ENCODE data around the gene EEF1AKMT2.
"Not testable (repeated sequence)": the region's sequence is repeated elsewhere in the genome, so short reads cannot be mapped to it uniquely, and the experiment has no call there.

EEF1AKMT2 gene

DNA sequence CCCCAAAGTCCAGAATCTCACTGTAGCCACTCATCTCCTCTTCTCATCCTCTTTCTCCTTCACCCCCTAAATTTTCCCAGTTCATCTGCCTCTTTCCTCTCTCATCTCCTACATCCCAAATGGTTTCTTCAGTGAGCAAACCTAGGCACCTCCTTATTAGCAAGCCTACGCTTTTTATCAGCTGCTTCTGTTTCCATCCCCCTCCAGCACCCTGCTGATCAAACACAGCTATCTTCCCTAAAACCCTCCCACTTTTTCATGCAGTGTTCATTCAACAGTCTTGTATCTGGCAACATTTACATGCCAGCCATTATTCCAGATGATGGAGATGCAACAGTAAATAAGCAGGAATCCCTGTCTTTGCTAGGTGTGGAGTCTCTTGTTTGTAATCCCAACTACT lies 6.7 kb upstream of the EEF1AKMT2 start:
- TF ChIP-seq, protein P1, sequence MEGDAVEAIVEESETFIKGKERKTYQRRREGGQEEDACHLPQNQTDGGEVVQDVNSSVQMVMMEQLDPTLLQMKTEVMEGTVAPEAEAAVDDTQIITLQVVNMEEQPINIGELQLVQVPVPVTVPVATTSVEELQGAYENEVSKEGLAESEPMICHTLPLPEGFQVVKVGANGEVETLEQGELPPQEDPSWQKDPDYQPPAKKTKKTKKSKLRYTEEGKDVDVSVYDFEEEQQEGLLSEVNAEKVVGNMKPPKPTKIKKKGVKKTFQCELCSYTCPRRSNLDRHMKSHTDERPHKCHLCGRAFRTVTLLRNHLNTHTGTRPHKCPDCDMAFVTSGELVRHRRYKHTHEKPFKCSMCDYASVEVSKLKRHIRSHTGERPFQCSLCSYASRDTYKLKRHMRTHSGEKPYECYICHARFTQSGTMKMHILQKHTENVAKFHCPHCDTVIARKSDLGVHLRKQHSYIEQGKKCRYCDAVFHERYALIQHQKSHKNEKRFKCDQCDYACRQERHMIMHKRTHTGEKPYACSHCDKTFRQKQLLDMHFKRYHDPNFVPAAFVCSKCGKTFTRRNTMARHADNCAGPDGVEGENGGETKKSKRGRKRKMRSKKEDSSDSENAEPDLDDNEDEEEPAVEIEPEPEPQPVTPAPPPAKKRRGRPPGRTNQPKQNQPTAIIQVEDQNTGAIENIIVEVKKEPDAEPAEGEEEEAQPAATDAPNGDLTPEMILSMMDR (IDR thresholded peaks at IDR 0.05): no peak
- TF ChIP-seq ZFX (IDR thresholded peaks at IDR 0.05; ENCODE audit: borderline replicate concordance): no peak
- no peak overlapping the region for H3K27ac ChIP-seq

DNA sequence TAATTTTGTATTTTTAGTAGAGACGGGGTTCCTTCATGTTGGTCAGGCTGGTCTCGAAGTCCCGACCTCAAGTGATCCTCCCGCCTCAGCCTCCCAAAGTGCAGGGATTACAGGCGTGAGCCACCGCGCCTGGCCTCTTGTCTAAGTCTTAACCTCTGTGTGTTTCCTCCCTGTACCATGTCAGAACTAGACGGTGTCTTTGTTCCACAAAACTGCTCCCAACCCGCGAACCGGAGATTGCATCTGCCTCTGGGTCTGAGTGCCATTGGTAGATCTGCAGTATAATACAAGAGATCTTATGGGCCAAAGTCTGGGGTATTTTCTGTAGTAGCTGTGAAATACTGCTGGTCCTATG lies 1.3 kb upstream of the EEF1AKMT2 start:
- TF ChIP-seq ZFX (IDR thresholded peaks at IDR 0.05; ENCODE audit: borderline replicate concordance): no peak
- TF ChIP-seq, protein P1 (IDR thresholded peaks at IDR 0.05): no peak
- H3K27ac ChIP-seq: peak overlapping the region; percentile 78; the same call in 1 of the 2 replicates

DNA sequence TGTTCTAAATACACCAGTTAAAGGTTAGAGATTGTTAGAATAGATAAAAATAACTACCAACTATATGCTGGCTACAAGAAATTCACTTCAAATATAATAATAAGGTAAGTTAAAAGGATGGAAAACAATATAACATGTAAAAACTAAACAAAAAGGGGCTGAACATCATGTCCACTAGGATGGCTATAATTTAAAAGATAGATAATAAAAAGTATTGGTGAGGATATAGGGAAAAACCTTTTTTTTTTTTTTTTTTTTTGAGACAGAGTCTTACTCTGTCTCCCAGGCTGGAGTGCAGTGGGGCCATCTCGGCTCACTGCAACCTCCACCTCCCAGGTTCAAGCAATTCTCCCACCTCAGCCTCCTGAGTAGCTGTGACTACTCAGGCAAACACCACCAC lies 8.8 kb downstream of the EEF1AKMT2 start:
- H3K27ac ChIP-seq: not testable (repeated sequence)

DNA sequence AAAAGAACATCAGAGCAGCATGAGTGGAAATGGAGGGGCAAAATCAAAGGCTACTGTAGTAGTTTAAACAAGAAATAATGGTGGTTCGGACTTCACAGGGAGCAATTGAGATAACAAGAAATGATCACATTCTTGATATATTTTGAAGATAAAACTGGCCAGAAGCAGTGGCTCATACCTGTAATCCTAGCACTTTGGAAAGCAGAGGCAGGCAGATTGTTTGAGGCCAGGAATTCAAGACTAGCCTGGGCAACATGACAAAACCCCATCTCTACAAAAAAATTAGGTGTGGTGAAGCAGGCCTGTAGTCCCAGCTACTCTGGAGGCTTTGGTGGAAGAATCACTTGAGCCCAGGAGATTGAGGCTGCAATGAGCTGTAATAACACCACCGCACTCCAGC lies 22.9 kb downstream of the EEF1AKMT2 start:
- no peak for TF ChIP-seq ZFX (IDR thresholded peaks at IDR 0.05; ENCODE audit: borderline replicate concordance)
- TF ChIP-seq, protein P1 (IDR thresholded peaks at IDR 0.05): no peak
- no peak overlapping the region for H3K27ac ChIP-seq

DNA sequence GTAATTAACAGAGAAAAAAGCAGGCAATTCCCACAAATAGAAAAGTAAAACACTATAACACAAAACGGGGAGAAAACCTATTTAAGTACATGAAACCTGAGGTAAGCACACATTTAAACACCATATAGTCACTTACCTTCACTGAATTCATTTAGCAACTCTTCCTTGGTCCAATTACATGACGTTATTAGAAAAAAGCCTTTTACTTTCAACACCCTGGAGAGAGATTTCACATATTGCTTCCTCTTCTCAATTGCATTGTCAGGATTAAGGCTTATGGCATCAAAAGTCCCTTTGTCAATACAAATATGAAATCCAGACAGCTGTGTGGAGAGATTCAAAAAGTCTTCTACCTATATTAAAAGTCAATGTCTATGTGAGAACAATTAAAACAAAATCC lies 26.4 kb downstream of the EEF1AKMT2 start:
- no peak overlapping the region for H3K27ac ChIP-seq
- TF ChIP-seq, protein P1 (IDR thresholded peaks at IDR 0.05): no peak
- no peak for TF ChIP-seq ZFX (IDR thresholded peaks at IDR 0.05; ENCODE audit: borderline replicate concordance)

DNA sequence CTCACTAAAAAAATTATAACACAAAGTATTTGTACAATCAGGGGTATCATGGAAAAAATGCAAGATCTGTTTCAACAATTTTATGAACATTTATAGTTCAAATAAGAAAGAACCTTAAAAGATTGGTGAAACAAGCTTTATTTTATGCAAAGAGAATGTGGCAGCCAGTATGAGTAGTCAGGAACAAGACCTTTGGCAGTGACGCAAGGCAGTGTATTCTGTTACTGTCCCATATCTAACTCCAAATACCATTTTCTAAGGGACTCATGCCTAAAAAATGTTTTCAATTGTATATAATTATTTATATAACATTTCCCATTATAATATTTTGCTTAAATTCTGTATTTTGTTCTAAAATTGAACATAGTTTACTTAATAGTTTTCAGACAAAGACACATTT lies 28.4 kb downstream of the EEF1AKMT2 start:
- no peak for TF ChIP-seq ZFX (IDR thresholded peaks at IDR 0.05; ENCODE audit: borderline replicate concordance)
- TF ChIP-seq, protein P1 (IDR thresholded peaks at IDR 0.05): no peak
- H3K27ac ChIP-seq: no peak overlapping the region

DNA sequence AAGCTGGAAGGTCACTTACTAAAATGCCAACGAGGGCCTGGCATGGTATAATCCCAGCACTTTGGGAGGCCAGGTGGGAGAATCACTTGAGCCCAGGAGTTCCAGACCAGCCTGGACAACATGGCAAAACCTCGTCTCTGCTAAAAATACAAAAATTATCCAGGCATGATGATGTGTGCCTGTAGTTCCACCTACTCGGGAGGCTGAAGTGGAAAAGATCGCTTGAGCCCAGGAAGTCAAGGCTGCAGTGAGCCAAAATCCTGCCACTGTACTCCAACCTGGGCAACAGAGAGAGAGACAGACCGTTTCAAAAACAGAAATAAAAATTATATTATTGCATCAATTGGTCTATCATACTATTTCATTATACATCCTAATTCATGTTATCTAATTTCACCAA lies 29.4 kb downstream of the EEF1AKMT2 start:
- no peak overlapping the region for H3K27ac ChIP-seq
- TF ChIP-seq, protein P1 (IDR thresholded peaks at IDR 0.05): no peak
- no peak for TF ChIP-seq ZFX (IDR thresholded peaks at IDR 0.05; ENCODE audit: borderline replicate concordance)

DNA sequence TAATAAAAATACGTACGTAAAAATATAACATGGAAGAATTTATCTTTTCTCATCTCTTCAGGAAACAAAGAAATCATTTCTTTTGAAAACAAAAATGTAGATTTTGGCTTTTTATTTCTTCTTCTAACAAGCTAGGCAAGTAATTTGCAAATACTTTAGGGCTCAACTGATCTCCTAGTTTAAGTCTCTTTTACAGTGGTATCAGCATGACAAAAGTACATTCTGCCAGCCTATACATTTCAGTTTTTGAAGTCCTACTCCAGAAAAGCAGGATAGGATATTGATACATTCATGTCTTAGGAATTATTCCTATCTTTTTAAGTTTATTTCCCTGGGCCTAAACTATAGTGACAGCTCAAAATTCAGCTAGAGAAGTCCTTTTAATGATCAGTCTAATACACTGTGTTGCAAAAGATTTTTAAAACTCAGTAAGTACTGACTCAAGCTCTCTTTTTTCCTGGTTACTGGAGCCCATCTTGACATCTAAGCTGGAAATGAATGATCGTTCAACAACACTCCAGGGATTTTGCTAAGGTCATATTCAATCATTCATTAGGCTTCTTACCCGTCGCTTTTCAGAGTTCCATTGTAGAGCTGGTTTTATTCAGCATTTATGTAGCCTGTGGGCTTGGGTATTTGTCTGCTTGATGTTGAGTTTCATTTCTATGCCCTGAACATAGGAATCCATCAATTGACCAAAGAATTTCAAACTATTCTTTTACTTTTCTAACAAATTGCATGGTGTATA lies 35.4 kb downstream of the EEF1AKMT2 start:
- TF ChIP-seq, protein P1 (IDR thresholded peaks at IDR 0.05): no peak
- TF ChIP-seq ZFX (IDR thresholded peaks at IDR 0.05; ENCODE audit: borderline replicate concordance): no peak
- no peak overlapping the region for H3K27ac ChIP-seq
